ENCODE data around the gene PRKCSH. TPM values are rescaled to one million over a fixed set of nuclear protein-coding genes. Genes with fewer than 3 reads are reported as not detected.

The PRKCSH gene
- total RNA-seq, 4 donors from 2014 or later = 161 to 239 (median 194) TPM

DNA sequence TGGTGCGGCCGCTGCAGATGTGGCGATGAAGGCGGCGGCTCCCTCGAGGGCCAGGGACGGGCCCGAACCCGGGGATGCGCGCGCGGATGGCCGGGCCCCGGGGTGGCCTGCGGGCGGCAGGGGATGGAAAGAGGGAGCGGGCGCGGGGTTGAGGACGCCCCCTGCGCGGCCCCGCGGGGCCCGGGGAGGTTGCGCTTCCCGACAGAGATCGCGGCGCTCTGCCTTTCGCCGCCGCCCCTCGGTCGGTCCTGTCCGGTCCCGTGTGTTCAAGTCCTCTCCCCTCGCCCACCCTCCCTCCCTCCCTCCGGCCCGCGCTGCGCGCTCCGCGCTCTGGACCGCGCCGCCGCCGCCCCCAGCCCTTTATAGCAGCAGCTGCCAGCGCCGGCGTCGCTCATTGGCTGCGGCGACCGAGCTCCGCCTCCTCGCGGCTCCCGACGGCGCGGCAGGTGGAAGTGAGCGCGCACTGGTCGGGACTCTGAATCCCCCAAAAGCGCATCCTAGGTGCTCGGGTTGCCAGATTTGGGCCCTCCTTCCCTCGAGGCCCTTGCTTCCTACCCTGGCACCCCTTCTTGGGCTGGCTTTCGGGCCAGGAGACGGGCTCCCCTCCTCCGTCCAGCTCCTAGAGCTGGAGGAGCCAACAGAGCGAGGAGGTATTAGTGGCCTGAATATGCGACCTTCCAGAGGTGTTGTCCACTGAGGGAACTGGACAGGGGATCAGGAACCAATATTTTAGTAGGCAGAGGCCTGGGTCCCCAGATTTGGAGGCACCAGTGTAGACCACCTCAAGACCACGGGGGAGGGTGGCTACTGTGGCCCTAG, 45.5 kb downstream of the PRKCSH start, which contains the start of gene ELAVL3:
Gene ELAVL3 (minus strand): TSS at position 332 of the 819 bp plus-strand sequence. CDS start 438 bp downstream, outside the sequence.
- Histone ChIP-seq H3K4me3 (peak within 1 kb of the TSS in 3 of 4 donors; percentile 36 to 46 (median 43)), H3K27ac (no peak within 1 kb of the TSS), H3K36me3 (peaks cover 0 to 12% (median 0%) of the 10 kb centered on the region in 3 donors), H3K27me3 (peaks cover 0 to 36% of the 10 kb centered on the region in 2 donors), H3K9me3 (peaks cover 0 to 3% (median 0%) of the 10 kb centered on the region in 4 donors), H3K4me1 (peaks cover 0 to 41% (median 25%) of the 10 kb centered on the region in 4 donors)
- TF ChIP-seq, protein P1, sequence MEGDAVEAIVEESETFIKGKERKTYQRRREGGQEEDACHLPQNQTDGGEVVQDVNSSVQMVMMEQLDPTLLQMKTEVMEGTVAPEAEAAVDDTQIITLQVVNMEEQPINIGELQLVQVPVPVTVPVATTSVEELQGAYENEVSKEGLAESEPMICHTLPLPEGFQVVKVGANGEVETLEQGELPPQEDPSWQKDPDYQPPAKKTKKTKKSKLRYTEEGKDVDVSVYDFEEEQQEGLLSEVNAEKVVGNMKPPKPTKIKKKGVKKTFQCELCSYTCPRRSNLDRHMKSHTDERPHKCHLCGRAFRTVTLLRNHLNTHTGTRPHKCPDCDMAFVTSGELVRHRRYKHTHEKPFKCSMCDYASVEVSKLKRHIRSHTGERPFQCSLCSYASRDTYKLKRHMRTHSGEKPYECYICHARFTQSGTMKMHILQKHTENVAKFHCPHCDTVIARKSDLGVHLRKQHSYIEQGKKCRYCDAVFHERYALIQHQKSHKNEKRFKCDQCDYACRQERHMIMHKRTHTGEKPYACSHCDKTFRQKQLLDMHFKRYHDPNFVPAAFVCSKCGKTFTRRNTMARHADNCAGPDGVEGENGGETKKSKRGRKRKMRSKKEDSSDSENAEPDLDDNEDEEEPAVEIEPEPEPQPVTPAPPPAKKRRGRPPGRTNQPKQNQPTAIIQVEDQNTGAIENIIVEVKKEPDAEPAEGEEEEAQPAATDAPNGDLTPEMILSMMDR (IDR thresholded peaks at IDR 0.05) = peak in 1 of 6 experiments; percentile 10
- no peak for TF ChIP-seq POLR2A (IDR thresholded peaks at IDR 0.05)
- DNase-seq = no peak

DNA sequence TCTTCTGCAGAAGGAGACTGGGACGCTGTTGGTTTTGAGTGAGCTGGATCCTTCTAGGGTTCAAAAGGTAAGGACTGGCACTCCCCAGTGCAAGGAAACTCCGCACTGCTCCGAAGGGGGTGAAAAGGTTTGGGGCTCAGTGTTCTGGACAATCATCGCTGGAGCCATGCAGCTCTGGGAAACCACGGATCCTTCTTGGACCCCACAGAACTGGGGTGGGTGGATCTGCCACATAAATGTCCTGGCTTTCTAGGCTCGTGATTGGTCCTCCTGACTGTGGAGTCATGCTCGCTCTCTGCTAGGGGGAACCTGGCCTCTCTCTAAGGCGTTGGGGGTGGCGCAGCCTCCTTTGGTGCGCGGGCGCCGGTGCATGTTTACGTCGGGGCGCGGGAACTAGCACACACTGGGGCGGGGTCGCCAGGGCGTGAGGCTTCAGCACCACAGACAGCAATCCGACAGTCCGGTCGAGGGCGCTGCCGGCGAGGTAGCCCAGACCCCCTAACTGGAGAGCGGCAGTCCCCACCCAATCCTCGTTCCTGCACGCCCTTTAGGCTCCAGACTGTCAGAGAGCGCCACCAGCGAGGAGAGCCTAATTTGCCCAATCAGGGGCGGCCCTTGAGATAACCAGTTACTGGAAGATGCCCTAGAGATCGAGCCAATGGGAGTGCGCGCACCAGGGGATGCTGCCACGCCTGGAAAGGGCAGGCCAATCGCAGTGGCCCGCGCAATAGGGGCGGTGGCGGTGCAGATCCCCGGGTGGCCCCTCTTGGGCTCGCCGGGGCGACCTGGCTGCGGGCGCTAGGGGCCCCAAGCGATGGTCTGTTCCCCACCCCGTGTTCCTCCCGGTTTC, 46.3 kb downstream of the PRKCSH start:
- DNase-seq = peak; percentile 60 to 71 (median 62)
- H3K27ac ChIP-seq = peak overlapping the region in 1 of 4 donors; percentile 31

DNA sequence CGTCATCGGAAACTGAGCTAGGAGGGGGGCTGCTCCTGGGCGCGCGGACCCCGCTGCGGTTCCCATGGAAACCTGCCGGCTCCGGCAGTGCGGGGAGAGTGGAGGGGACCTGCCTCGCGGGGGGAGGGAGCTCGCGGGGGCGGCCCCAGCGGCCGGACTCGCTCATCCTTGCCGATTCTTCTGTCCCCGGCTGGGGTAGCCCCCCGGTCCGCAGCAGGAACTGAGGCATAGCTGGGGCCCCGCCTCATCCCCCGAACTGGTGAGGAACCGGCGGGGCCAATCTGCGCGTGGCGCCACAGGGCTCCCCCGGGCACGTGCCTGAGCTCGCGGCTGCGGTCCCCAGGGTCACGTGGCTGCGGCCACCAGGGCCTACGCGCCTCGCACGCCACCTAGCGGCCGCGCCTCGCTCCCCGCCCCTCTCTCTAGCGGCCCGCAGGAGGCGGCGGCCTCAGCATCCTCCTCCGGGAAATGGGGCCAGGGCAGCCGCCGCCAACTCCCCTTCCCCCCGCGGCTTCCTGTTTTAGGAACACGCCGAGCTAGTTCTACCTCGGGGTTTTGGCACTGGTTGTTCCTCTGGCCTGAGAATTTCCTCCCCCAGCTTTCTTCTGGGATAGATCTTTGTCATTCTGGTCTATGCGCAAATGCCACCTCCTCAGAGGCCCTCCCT, 47.1 kb downstream of the PRKCSH start:
- Histone ChIP-seq H3K4me1 (peaks cover 0 to 41% (median 25%) of the 10 kb centered on the region in 4 donors), H3K27me3 (peaks cover 0 to 36% of the 10 kb centered on the region in 2 donors), H3K9me3 (peaks cover 0 to 3% (median 0%) of the 10 kb centered on the region in 4 donors), H3K4me3 (peak overlapping the region; percentile 7 to 46 (median 40)), H3K27ac (peak overlapping the region in 1 of 4 donors; percentile 31), H3K36me3 (peaks cover 0 to 22% (median 0%) of the 10 kb centered on the region in 3 donors)
- peak; percentile 81 to 93 (median 85) for DNase-seq
- TF ChIP-seq POLR2A (IDR thresholded peaks at IDR 0.05) = no peak
- TF ChIP-seq, protein P1 (IDR thresholded peaks at IDR 0.05) = peak; percentile 94 to 98 (median 98)

More for the DNA sequence above, 46.3 kb downstream of the PRKCSH start:
- peaks cover 0 to 15% (median 0%) of the 10 kb centered on the region in 3 donors for H3K36me3 ChIP-seq
- peaks cover 0 to 3% (median 0%) of the 10 kb centered on the region in 4 donors for H3K9me3 ChIP-seq
- H3K4me1 ChIP-seq = peaks cover 0 to 41% (median 25%) of the 10 kb centered on the region in 4 donors
- peaks cover 0 to 36% of the 10 kb centered on the region in 2 donors for H3K27me3 ChIP-seq
- H3K4me3 ChIP-seq = peak overlapping the region; percentile 7 to 46 (median 40)
- no peak for TF ChIP-seq POLR2A (IDR thresholded peaks at IDR 0.05)
- TF ChIP-seq, protein P1 (IDR thresholded peaks at IDR 0.05) = no peak

DNA sequence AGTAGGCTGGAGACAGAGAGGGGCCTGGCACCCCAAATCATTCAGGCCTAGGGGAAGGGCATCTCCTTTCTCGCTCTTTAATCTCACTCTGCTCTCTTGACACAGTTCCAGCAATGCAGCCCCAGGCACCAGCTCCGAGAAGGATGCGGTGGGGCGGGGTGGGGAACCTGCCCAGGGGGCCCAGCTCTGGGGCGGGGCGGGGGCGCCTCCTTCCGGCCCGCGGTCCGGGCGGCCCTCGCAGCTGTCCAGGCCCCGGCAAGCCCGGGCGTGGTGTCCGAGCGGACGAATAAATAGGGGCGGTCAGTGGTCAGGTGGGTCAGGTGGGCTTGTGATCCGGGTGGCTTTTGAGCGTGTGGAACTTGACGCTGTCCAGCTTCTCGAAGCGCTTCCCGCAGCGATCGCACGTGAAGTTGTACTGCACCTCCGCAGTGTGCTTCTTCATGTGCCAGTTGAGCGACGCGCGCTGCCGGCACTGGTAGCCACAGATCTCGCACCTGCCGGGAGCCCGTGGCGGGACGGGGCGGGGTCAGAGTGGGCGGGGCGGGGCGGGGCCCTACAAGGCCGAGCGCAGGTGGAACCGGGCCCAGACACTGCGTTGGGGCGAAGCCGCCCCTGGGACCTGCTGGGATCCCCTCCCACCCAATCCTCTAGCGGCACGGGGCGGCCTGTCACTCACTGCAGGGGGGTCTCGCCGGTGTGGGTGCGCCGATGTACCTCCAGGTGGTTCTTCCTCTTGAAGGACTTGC, 48.1 kb downstream of the PRKCSH start:
- peaks cover 0 to 41% (median 25%) of the 10 kb centered on the region in 4 donors for H3K4me1 ChIP-seq
- TF ChIP-seq, protein P1 (IDR thresholded peaks at IDR 0.05) = no peak
- no peak for TF ChIP-seq POLR2A (IDR thresholded peaks at IDR 0.05)
- DNase-seq = no peak
- no peak overlapping the region for H3K27ac ChIP-seq
- peaks cover 0 to 3% (median 0%) of the 10 kb centered on the region in 4 donors for H3K9me3 ChIP-seq
- H3K4me3 ChIP-seq = no peak overlapping the region
- peaks cover 0 to 36% of the 10 kb centered on the region in 2 donors for H3K27me3 ChIP-seq
- H3K36me3 ChIP-seq = peaks cover 0 to 22% (median 0%) of the 10 kb centered on the region in 3 donors
